Thyroid gland (tissue), 4 donors: ENCODE data around the gene FCHSD2. TPM values are rescaled to one million over a fixed set of nuclear protein-coding genes. Genes with fewer than 3 reads are reported as not detected.

Experiments
- DNase-seq, 2 donors: peaks; one replicate each; pipeline ENCODE4 v3.0.0-alpha.2; 2019
- H3K27ac ChIP-seq, 3 donors: fragments of 200-600 bp; sonication (generic); 1 replicate in 2 of 3; 2 replicates in 1 of 3; pipeline ENCODE4 v1.5.1; 2016 to 2019; ENCODE audit warnings: mild to moderate bottlenecking in 1 of 3, moderate library complexity in 1 of 3
- H3K27me3 ChIP-seq: fragments of 200-600 bp; sonication (generic); one replicate; pipeline ENCODE4 v1.5.1; 2019
- H3K36me3 ChIP-seq, 2 donors: fragments of 200-600 bp; sonication (generic); one replicate each; pipeline ENCODE4 v1.5.1; 2016 to 2019
- H3K4me1 ChIP-seq, 2 donors: fragments of 200-600 bp; sonication (generic); one replicate each; pipeline ENCODE4 v1.5.1; 2017 to 2019
- H3K4me3 ChIP-seq, 3 donors: fragments of 200-600 bp; sonication (generic); replicated peaks in 1 of 3; 1 replicate in 2 of 3; 2 replicates in 1 of 3; pipeline ENCODE4 v1.5.1; 2016; ENCODE audit warnings: mild to moderate bottlenecking in 1 of 3
- H3K9me3 ChIP-seq: fragments of 200-600 bp; sonication (generic); one replicate; pipeline ENCODE4 v1.5.1; 2017
- CTCF ChIP-seq, 6 experiments: fragments of 200-600 bp in 3 of 6; fragments of 450-650 bp in 3 of 6; sonication (generic) in 3 of 6; IDR thresholded peaks; one replicate each; pipeline ENCODE4 v1.5.1; 2016 to 2019; ENCODE audit warnings: antibody characterized with exemption in 6 of 6, mild to moderate bottlenecking in 2 of 6, inconsistent platforms in 1 of 6, moderate library complexity in 1 of 6
- POLR2A ChIP-seq, 2 donors: fragments of 450-650 bp; IDR thresholded peaks; one replicate each; pipeline ENCODE4 v1.6.1; 2017; ENCODE audit warnings: antibody characterized with exemption in 2 of 2, mild to moderate bottlenecking in 2 of 2, moderate library complexity in 1 of 2
- WGBS, 2 donors: methylation state at CpG; one replicate each; pipeline ENCODE4 v1.1.5; 2017; 5-methylcytosine and 5-hydroxymethylcytosine counted together
- intact Hi-C: fragments of 100-400 bp; cut with DNase I; formaldehyde crosslinking; loops from one replicate; pipeline ENCODE4 v1.15.1; 2023
- total RNA-seq, 4 donors: library from RNA; depleted of rRNA; stranded (reverse); fragments of >200 nt; gene quantifications; one replicate each; pipeline ENCODE4 v1.2.3, GENCODE V29; 2016

FCHSD2 gene
- total RNA-seq, 4 donors from 2014 or later: 13.5 to 21.7 (median 16.9) TPM

- Histone ChIP-seq H3K4me1 (no peaks in the 10 kb centered on the region), H3K27ac (no peak overlapping the region), H3K27me3 (no peaks in the 10 kb centered on the region), H3K36me3 (peaks cover 0 to 3% of the 10 kb centered on the region in 2 donors), H3K9me3 (no peaks in the 10 kb centered on the region), H3K4me3 (no peak overlapping the region)
- TF ChIP-seq POLR2A (IDR thresholded peaks at IDR 0.05) (no peak), CTCF (IDR thresholded peaks at IDR 0.05) (no peak)
- 80 to 94% methylated on average over 4 of the region's 4 CpGs for WGBS, 2 donors
- intact Hi-C loops: no loop called here
- no peak for DNase-seq
These were observed 297.8 kb downstream of the FCHSD2 start for GRCh38 chr11:72844356-72844755.

GRCh38 chr11:72842653-72843330 is 299.3 kb downstream of the FCHSD2 start:
- no peak for DNase-seq
- Histone ChIP-seq H3K4me1 (no peaks in the 10 kb centered on the region), H3K9me3 (no peaks in the 10 kb centered on the region), H3K4me3 (no peak overlapping the region), H3K27me3 (no peaks in the 10 kb centered on the region), H3K36me3 (peaks cover 0 to 3% of the 10 kb centered on the region in 2 donors), H3K27ac (no peak overlapping the region)
- WGBS, 2 donors: 87 to 91% methylated on average over 14 of the region's 14 CpGs
- intact Hi-C loops: no loop called here
- TF ChIP-seq POLR2A (IDR thresholded peaks at IDR 0.05) (no peak), CTCF (IDR thresholded peaks at IDR 0.05) (no peak)

GRCh38 chr11:72842126-72842525 is 300.0 kb downstream of the FCHSD2 start:
- no peak for DNase-seq
- 78 to 90% methylated on average over 5 of the region's 5 CpGs for WGBS, 2 donors
- H3K27me3 ChIP-seq: no peaks in the 10 kb centered on the region
- no peak overlapping the region for H3K27ac ChIP-seq
- intact Hi-C loops: no loop called here
- H3K36me3 ChIP-seq: peaks cover 0 to 8% of the 10 kb centered on the region in 2 donors
- H3K4me1 ChIP-seq: no peaks in the 10 kb centered on the region
- H3K4me3 ChIP-seq: no peak overlapping the region
- no peak for TF ChIP-seq CTCF (IDR thresholded peaks at IDR 0.05)
- no peak for TF ChIP-seq POLR2A (IDR thresholded peaks at IDR 0.05)
- no peaks in the 10 kb centered on the region for H3K9me3 ChIP-seq

- H3K36me3 ChIP-seq: peaks cover 0 to 8% of the 10 kb centered on the region in 2 donors
- H3K4me3 ChIP-seq: no peak overlapping the region
- H3K9me3 ChIP-seq: no peaks in the 10 kb centered on the region
- H3K4me1 ChIP-seq: no peaks in the 10 kb centered on the region
- H3K27me3 ChIP-seq: no peaks in the 10 kb centered on the region
- H3K27ac ChIP-seq: no peak overlapping the region
- intact Hi-C loops: no loop called here
- 87 to 93% methylated on average over 7 of the region's 7 CpGs for WGBS, 2 donors
- DNase-seq: no peak
- TF ChIP-seq CTCF (IDR thresholded peaks at IDR 0.05) (no peak), POLR2A (IDR thresholded peaks at IDR 0.05) (no peak)
These were observed 300.7 kb downstream of the FCHSD2 start for GRCh38 chr11:72841397-72841796.

GRCh38 chr11:72840780-72841179 is 301.3 kb downstream of the FCHSD2 start:
- Histone ChIP-seq H3K4me3 (no peak overlapping the region), H3K27me3 (no peaks in the 10 kb centered on the region), H3K4me1 (no peaks in the 10 kb centered on the region), H3K9me3 (no peaks in the 10 kb centered on the region), H3K36me3 (peaks cover 0 to 8% of the 10 kb centered on the region in 2 donors), H3K27ac (no peak overlapping the region)
- no peak for TF ChIP-seq POLR2A (IDR thresholded peaks at IDR 0.05)
- no peak for TF ChIP-seq CTCF (IDR thresholded peaks at IDR 0.05)
- WGBS, 2 donors: 90 to 96% methylated on average over 4 of the region's 4 CpGs
- intact Hi-C loops: no loop called here
- DNase-seq: no peak
